HG03108 (cell line): ENCODE measurements around the gene SLC1A1.
"Not testable (repeated sequence)": the region's sequence is repeated elsewhere in the genome, so short reads cannot be mapped to it uniquely, and the experiment has no call there.

Source experiments
- ATAC-seq: cut with Tn5 transposase; IDR thresholded peaks from one replicate; pipeline ENCODE4 v1.9.1; 2021; ENCODE audit warnings: moderate library complexity; ENCODE audit not compliant: unreplicated experiment

SLC1A1 gene

GRCh38 chr9:4504250-4504649 lies 14.0 kb downstream of the SLC1A1 start:
- ATAC-seq: no peak

- ATAC-seq: no peak
These were observed 16.2 kb downstream of the SLC1A1 start for GRCh38 chr9:4506490-4506889.

GRCh38 chr9:4507306-4508130 lies 17.2 kb downstream of the SLC1A1 start:
- no peak for ATAC-seq

GRCh38 chr9:4508246-4508906 lies 18.1 kb downstream of the SLC1A1 start:
- ATAC-seq: no peak

- ATAC-seq: no peak
These were observed 18.8 kb downstream of the SLC1A1 start for GRCh38 chr9:4508907-4509589.

- no peak for ATAC-seq
These were observed 19.3 kb downstream of the SLC1A1 start for GRCh38 chr9:4509590-4509984.

GRCh38 chr9:4510546-4511322 lies 20.5 kb downstream of the SLC1A1 start:
- no peak for ATAC-seq

- no peak for ATAC-seq
These were observed 24.2 kb downstream of the SLC1A1 start for GRCh38 chr9:4514252-4515128.

DNA sequence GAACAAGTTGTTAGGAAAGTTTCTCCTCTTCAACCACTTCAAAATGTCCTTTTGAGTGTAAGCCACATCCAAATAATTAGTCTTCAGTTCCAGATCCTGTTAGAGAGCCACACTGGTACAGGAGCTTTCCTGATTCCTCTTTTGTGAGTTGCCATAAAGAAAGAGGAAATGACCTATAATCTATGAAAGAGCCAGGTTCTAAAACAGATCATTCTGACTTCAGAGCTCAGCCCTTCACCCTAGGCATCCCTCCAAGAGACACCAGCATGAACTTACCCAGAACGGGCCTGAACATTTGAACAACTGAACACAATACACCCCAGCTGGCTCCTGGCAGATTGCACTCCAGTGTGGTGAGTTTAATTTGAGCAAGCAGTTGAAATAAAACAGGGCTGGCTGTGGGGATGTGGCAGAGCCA lies 25.7 kb downstream of the SLC1A1 start:
- ATAC-seq: no peak

DNA sequence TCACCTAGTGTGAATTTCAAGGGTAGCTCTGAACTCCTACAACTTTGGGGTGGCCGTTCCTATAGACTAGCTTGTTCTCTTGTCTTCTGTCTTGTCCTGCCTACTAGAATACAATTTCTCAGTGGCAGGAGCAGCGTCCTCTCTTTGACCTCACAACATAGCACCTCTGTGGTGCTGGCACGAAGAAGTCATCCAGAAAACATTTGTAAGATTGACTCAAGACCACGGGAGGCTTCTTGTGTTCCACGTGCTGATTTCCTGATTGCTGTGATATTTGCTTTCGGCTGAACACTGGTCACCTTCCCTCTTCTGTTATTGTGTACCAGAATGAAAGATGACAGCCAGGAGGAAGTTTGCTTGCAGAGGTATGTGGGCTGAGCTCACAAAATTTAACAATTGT lies 27.0 kb downstream of the SLC1A1 start:
- no peak for ATAC-seq

GRCh38 chr9:4519604-4520003 lies 29.3 kb downstream of the SLC1A1 start:
- ATAC-seq: no peak

- ATAC-seq: no peak
These were observed 29.8 kb downstream of the SLC1A1 start for GRCh38 chr9:4520055-4520454.

- no peak for ATAC-seq
These were observed 40.1 kb downstream of the SLC1A1 start for GRCh38 chr9:4530375-4530774.

GRCh38 chr9:4530831-4531230 lies 40.6 kb downstream of the SLC1A1 start:
- not testable (repeated sequence) for ATAC-seq

DNA sequence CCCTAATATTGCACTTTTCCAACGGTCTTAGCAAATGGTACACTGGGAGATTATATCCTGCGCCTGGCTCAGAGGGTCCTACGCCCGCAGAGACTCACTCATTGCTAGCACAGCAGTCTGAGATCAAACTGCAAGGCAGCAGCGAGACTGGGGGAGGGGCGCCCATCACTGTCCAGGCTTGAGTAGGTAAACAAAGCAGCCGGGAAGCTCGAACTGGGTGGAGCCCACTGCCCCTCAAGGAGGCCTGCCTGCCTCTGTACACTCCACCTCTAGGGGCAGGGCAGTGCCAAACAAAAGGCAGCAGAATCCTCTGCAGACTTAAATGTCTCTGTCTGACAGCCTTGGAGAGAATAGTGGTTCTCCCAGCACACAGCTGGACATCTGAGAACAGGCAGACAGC lies 41.1 kb downstream of the SLC1A1 start:
- ATAC-seq: not testable (repeated sequence)

- ATAC-seq: not testable (repeated sequence)
These were observed 43.6 kb downstream of the SLC1A1 start for GRCh38 chr9:4533881-4534280.

GRCh38 chr9:4536196-4536595 lies 45.9 kb downstream of the SLC1A1 start:
- not testable (repeated sequence) for ATAC-seq

DNA sequence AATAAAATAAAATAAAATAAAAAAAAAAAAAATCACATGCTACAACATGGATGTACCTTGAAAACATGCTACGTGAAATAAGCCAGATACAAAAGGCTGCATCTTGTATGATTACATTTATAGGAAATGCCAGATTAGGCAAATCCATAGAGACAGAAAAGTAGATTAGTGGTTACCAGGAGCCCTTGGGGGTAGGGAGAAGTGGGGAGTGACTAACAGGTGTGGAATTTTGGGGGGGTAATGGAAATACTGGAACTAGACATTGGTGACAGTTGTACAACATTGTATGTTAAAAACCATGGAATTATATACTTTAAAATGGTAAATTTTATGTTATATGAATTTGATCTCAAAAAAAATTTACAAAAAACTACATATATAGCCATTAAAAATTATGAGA lies 47.3 kb downstream of the SLC1A1 start:
- ATAC-seq: no peak

DNA sequence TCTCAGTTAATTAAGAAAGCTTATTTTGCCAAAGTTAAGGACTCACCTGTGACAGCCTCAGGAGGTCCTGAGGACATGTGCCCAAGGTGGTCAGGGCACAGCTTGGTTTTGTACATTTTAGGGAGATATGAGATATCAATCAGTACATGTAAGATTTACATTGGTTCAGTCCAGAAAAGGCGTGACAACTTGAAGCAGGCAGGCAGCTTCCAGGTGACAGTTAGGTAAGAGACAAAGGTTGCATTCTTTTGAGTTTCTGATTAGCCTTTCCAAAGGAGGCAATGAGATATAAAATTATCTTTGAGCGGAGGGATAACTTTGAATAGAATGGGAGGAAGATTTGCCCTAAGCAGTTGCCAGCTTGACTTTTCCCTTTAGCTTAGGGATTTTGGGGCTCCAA lies 47.8 kb downstream of the SLC1A1 start:
- ATAC-seq: no peak

- no peak for ATAC-seq
These were observed 48.4 kb downstream of the SLC1A1 start for GRCh38 chr9:4538621-4539020.
